Measurements from ENCODE around the gene PCSK9.
A peak's percentile ranks its signal among the peaks of the same experiment; 100 is the strongest.
"Not testable (repeated sequence)": the region's sequence is repeated elsewhere in the genome, so short reads cannot be mapped to it uniquely, and the experiment has no call there.

PCSK9 gene

DNA sequence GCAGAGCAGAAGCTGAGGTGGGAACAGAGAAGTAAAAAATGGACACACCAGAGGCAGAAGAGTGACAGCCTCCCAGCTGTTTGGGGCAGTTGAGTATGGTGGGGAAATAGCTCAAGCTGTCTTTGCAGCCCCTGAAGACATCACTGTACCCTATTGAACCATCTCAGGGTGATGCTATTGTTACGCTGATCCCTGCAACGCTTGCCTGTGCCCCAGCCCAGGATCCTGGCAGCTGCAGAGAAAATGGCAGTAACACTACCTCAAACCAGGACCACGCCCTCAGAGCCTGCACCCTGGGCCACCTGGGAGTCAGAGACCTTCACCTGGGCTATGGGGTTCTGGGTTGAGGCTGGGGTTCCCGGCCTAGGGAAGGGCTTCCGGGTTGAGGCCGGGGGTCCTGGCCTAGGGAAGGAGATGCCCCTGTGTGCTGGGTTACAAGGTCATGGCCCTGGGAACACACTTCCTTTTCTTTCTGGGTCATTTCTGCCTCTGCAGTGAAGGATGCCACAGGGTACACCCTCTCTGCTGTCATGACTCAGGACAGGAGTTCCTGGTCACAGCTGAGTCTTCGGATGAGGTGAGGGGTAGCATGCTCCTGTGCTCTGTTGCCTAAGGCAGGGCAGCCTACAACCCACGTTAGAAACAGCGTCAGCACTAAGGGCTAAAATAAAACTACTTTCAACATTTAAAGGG is 29.0 kb upstream of the PCSK9 start:
- DNase-seq: no peak

DNA sequence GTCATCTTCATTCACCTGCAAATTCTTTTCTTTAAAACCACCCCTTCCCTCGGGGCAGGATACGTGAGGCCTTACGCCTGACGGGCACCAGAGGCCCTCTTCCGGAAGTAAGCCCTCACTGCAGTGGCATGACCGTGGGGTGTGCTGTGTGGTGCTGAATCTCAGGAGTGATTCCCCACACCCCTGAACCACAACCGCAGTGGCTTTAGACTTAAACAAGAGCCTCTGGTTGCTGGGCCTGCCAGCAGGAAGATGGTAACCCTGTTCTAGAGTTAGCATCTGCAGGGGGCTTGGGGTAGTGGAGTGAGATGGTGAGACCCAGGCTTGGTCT is 28.5 kb upstream of the PCSK9 start:
- DNase-seq: no peak

DNA sequence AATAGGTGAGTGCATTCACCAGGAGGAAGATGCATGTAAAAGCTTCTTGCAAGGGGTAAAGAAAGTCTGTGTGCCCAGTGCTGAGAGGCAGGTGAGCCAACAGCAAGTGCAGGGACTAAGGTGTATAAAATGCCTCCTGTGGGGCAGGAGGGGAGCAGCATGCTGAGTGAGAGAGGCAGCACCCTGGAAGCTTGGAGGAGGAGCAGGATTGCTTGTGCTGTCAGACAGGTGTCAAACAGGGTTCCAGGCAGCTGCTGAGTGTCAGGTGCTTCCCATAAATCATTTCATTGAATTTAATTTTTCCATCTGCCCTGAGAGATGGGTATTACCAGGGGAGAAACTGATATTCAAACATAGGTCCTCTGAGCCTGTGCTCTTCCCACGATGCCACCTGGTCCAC is 26.7 kb upstream of the PCSK9 start:
- no peak for DNase-seq

DNA sequence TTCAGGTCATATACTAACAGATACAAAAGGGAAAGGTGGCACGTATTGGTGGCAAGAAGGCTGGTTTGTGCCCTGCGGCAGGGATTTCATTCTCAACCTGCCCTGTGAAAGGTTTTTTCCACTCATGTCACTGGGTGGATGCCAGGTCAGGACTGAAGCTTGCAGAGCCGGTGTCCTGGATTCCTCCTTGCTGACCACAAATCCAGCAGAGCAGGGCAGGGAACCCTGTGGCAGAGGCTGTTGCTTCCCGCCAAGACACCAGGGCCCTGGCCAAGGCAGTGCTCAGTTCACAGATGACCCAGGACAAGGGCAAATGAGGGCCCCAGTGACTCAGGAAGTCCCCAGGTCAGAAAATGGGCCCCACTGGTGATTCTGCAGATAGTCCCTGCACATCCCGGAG is 24.2 kb upstream of the PCSK9 start:
- no peak for DNase-seq

DNA sequence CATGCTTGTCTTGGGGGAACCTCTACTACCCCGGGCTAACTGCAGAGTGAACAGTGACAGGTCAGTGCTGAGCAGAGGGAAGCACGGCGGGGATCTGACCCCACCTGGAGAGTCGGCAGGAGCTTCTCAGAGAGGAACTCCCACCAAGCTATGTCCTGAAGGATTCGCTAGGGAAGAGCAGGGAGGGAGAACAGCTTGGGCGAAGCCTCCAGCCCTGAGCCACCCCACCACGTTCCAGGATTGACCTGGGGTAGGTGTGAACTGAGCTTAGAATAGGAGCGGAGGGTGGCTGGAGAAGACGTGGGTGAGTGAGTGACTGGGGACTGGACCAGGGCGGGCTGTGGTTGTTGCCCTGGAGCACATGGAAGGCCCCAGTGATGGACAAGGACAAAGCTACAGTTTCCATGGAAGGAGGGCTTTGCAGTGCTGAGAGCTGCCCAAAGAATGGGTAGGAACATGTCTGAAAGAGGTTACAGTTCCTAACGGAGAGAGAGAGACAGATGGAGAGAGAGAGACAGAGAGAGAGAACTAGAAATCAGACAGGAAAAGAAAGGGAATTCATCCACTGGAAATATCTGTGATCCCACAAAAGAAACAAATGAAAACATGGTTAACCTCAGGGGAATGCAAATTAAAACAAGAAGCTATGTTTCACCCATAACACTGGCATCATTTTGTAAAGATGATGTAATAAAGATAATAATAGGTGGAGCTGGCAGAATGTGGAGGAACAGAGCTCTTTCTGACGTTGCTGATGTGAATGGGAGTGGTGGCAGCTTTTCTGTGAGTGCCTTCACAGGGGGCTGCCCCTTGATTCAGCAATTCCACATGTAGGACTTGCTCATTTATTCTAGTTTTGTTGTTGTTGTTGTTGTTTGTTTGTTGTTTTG is 23.4 kb upstream of the PCSK9 start:
- DNase-seq: no peak

DNA sequence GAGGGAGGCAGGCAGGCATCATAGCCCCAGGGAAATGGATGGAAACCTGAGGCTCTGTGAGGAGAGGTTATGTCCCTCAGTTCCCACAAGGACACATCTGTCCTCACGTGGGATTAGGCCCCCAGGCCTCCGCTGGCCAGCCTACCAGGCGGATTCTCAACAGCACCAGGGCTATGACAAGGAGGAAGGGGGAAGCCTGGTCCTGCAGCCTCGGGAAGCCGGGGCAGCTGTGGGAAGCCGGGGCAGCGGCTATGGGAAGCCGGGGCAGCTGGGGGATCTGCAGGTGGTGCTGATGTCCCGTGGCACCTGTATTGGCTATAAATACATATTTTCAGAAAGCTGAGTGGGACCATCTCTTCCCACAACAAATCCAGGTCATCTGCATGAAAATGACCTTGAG is 21.0 kb upstream of the PCSK9 start:
- no peak for DNase-seq

DNA sequence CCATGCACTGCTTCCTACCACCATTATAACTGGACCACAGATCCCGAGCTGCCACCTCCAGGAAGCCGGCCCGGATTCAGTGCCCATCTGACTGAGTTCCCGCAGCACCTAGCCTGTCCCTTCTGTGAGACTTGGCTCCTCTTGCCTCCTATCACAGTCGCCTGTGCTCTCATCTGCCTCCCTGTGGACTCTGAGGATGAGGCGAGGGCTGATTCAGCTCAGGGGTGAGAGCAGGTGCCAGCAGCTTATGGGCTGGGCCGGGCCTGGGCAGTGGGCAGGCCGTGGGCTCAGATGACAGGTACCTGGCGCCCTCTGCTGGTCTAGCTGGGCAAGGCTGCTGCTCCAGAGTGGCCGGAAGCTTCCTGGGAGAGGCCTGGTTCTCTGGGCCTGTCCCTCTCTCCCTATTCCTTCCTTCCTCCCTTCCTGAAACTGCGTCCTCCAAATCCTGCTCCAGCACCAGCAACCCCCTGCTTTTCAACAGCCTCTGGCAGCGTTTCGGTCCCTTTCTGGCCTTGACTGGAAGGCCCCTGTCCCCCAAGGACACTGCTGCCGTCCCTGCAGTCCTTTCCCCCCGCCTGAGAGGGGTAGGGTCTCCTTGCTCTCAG is 17.3 kb upstream of the PCSK9 start:
- peak; percentile 83 for DNase-seq

DNA sequence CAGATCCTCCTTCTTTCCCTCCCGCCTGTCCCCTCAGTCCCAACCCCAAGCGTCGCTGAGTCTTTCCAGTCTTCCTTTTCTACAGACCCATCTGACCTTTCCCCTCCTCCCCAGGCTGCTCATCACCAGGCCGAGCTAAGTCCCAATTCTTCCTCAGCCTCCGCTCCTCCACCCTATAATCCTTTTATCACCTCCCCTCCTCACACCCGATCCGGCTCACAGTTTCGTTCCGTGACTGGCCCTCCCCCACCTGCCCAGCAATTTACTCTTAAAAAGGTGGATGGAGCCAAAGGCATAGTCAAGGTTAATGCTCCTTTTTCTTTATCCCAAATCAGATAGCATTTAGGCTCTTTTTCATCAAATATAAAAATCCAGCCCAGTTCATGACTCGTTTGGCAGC is 15.2 kb upstream of the PCSK9 start:
- not testable (repeated sequence) for DNase-seq

DNA sequence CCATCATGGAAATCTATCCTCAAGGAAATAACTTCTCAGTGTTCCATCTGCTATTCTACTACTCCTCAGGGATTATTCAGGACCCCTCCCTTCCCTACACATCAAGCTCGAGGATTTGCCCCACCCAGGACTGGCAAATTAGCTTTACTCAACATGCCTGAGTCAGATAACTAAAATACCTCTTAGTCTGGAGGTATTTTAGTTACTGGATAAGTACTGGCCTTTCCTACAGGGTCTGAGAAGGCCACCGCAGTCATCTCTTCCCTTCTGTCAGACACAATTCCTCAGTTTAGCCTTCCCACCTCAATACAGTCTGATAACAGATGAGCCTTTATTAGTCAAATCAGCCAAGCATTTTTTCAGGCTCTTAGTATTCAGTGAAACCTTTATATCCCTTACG is 12.7 kb upstream of the PCSK9 start:
- not testable (repeated sequence) for DNase-seq

DNA sequence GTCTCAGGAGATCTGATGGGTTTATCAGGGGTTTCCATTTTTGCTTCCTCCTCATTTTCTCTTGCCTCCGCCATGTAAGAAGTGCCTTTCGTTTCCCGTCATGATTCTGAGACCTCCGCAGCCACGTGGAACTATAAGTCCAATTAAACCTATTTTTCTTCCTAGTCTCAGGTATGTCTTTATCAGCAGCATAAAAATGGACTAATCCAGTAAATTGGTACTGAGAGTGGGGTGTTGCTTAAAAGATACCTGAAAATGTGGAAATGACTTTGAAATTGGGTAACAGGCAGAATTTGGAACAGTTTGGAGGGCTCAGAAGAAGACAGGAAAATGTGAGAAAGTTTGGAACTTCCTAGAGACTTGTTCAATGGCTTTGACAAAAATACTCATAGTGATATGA is 8.2 kb upstream of the PCSK9 start:
- not testable (repeated sequence) for DNase-seq

DNA sequence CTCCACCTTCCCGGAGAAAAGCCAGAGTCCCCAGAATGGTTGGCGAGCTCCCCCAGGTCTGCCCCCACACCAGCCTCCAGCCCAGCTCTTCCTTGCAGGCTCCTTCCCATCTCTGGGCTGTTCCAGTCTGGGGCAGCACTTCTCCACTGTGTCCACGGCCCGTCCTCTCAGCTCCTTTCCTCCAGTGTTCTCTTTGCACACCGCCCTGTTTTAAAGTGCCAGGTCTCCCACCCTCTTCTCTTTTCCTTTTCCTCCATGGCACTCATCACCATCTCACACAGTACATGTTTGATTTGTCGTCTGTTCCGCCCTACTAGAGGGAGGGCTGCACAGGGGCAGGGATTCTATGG is 6.1 kb upstream of the PCSK9 start:
- no peak for DNase-seq

DNA sequence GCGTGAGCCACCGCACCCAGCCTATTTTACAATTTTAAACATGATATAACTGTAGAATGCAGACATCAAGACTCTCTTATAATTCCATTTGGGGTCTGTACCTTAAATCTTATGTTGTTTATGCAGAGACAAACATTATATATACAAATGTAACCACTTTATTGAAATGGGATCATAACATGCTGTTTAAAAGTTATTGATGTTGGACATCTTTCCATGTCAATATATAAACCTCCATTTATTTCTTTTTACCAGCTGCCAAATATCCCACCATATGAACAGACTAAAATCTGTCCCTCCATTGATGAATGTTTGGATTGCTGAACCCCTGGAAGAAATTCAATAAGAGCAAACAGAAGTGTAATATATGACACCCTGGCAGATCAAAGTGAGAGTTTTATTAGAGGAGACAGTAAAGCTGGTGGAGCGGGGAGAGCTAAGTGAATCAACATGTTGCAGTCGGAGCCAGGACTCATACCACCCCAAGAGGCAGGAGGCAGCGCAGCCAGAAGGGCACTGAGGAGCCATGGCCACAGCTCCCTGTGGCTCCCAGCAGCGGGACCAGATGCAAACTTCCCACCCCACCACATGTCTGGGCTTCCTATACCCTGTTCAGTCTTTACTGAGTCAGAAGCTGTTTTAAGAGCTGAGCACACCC is 4.7 kb upstream of the PCSK9 start:
- no peak for DNase-seq

DNA sequence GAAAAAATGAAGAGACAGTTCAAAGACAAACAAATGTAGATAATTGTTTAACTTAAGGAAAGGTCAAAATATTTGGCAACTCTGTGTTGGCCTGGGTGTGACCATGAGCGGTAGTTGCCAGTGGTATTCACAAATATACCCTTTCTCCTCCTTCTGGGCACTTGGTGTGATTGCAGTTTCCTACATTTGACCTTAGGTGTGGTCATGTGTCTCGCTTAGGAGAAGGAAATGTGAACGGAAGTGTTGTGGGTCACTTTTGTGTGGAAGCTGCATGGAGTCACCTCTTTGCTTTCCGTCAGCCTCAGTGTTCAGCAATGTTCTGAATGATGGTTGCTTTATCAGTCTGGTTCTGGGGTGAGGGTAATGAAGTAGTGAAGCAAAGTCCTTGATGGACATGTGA is 3.4 kb upstream of the PCSK9 start:
- peak; percentile 35 for DNase-seq

DNA sequence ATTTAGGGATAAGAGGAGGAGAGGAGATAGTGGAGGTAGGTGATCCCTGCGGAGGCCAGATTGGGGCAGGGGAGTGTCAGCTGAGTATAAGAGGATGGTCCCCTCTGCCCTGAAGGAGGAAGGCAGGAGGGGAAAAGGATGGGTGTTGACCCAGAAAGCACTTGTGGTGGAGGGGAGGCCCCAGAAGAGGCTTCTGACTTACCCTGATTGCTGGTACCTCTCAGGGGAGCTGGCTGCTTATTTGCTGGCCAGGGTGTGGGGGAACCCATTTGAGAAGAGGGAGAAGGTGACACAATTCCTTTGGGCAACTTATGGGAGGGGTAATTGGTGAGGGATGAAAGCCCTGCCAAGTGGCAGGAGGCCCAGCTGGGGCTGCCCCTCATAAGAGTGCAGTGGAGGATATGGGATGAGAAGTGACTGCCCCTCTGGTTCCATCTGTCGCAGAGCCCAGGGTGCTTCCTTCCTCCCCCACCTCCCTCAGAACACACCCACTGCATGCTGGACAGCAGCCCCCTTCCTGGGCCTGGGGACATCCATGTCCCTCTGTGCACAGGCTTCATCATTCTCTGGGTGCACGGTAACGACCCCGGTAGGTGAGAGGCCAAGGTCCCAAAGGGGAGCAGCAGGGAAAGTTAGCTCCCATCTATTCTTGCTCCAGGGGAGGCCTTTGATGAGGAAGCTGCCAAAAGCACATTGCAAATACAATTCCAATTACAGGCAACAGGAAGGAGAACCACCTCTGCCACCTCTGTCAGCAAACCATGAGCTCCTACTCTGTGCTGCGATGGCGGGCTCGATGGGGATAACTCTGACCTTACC is 1.4 kb upstream of the PCSK9 start:
- no peak for DNase-seq

DNA sequence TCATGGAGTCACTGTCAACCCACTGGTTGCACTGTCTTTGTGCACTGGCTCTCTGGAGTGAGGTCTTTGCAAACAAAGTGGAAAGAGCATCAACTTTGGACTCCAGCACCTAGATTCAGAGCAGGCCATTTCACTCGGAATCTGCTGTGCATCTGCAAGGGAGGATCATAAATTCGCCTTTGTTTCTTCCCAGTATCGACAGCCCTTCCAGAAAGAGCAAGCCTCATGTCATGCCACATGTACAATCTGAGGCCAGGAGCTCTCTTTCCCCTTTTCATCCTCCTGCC is 853 bp upstream of the PCSK9 start:
- DNase-seq: no peak

DNA sequence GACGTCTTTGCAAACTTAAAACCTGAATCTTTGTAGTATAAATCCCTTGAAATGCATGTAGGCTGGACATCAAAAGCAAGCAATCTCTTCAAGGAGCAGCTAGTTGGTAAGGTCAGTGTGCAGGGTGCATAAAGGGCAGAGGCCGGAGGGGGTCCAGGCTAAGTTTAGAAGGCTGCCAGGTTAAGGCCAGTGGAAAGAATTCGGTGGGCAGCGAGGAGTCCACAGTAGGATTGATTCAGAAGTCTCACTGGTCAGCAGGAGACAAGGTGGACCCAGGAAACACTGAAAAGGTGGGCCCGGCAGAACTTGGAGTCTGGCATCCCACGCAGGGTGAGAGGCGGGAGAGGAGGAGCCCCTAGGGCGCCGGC is 390 bp upstream of the PCSK9 start:
- DNase-seq: no peak

DNA sequence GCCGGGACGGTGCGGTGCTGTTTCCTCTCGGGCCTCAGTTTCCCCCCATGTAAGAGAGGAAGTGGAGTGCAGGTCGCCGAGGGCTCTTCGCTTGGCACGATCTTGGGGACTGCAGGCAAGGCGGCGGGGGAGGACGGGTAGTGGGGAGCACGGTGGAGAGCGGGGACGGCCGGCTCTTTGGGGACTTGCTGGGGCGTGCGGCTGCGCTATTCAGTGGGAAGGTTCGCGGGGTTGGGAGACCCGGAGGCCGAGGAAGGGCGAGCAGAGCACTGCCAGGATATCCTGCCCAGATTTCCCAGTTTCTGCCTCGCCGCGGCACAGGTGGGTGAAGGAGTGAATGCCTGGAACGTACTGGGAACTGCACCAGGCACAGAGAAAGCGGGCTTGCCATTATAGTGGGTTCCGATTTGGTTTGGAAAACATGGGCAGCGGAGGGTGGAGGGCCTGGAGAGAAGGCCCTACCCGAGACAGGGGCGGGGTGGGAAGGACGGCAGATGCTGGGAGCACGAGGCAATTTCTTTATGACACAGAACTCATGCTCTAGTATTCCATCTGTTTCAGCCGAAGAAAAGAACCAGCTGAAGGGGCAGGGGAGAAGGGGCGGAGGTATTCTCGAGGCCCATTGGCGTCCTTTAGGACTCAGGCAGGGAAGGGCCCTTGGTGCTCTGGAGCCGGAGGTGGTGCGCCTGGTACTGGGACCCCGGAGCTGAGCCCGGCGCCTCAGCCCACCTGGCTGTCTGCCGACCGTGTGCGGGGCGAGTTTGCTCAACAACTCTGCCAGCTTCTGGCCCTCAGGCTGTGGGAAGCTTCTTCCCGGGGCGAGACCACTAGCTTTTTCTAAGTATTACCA is 960 bp downstream of the PCSK9 start:
- DNase-seq: peak; percentile 34

DNA sequence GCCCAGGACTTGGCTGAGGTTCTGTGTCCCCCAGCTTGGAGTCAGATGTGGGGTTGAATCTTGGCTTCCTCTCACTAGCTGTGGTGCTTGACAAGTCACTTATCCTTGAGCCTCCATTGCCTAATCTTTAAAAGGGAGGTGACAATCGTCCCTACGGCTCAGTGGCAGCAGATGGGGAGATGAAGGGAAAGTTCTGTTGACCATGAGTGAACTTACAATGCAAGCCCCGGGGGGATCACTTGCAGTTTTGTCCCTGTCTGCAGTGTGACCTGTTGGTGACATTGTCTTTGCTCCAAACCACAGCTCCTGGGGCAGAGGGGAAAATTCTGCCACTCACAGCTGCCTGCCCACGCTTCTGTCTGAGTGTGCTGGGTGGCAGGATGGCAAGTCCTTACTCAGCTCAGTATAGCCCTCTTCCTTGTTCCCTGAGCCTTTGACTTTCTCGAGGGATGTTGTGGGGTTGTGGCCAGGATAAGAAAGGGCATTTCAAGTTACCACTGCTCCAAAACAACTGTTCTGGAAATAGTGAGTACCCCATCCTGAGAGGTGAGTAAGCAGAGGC is 1.7 kb downstream of the PCSK9 start:
- peak; percentile 26 for DNase-seq

DNA sequence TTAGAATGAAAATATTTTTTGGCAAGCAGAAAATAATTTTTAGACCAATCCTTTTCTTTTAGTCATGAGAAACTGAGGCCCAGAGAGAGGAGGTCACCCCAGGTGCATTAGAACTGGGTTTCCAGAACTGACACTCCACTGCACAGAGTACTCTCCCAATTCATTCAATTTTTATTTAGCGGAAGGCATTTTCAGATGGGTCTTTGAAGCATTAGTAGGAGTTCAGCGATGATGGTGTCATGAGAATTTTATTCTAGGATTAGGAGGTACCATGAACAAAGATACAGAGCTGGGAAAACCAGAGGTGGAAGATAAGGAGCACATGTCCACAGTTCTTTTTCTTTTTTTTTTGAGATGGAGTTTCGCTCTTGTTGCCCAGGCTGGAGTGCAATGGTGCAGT is 2.3 kb downstream of the PCSK9 start:
- DNase-seq: no peak

DNA sequence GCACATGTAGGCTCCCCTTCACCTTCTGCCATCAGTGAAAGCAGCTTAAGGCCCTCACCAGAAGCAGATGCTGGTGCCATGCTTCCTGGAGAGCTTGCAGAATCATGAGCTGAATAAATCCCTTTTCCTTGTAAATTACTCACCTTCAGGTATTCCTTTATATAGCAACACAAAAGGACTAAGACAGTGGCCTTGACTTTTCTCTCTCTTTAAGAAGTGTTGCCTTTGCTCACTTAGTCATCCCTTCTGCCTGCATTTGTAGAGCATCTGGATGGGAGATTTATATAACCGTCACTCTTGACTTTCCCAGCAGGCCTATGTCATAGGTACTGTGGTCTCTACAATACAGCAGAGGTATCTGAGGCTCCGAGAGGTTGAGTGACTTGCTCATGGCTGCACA is 3.7 kb downstream of the PCSK9 start:
- DNase-seq: no peak

DNA sequence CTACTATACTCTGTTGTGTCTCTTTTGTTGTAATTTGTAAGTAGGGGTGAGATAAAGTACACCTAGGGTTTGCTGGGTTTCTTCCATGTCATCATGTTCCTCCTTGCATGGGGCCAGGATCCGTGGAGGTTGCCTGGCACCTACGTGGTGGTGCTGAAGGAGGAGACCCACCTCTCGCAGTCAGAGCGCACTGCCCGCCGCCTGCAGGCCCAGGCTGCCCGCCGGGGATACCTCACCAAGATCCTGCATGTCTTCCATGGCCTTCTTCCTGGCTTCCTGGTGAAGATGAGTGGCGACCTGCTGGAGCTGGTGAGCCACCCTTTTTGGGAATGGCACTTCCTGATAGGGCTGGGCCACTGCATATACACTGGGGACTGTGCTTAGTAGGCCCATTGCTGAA is 4.4 kb downstream of the PCSK9 start:
- DNase-seq: no peak
